ENCODE measurements around the gene DUSP23.

- TF ChIP-seq, protein P1, sequence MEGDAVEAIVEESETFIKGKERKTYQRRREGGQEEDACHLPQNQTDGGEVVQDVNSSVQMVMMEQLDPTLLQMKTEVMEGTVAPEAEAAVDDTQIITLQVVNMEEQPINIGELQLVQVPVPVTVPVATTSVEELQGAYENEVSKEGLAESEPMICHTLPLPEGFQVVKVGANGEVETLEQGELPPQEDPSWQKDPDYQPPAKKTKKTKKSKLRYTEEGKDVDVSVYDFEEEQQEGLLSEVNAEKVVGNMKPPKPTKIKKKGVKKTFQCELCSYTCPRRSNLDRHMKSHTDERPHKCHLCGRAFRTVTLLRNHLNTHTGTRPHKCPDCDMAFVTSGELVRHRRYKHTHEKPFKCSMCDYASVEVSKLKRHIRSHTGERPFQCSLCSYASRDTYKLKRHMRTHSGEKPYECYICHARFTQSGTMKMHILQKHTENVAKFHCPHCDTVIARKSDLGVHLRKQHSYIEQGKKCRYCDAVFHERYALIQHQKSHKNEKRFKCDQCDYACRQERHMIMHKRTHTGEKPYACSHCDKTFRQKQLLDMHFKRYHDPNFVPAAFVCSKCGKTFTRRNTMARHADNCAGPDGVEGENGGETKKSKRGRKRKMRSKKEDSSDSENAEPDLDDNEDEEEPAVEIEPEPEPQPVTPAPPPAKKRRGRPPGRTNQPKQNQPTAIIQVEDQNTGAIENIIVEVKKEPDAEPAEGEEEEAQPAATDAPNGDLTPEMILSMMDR (IDR thresholded peaks at IDR 0.05) = no peak
- no peak for TF ChIP-seq POLR2A (IDR thresholded peaks at IDR 0.05)
These were observed 24.2 kb downstream of the DUSP23 start for GRCh38 chr1:159804924-159805323.

Data from thyroid gland (tissue), 4 donors.